ENCODE results near the gene PRKAR2B.
"Not testable (repeated sequence)": the region's sequence is repeated elsewhere in the genome, so short reads cannot be mapped to it uniquely, and the experiment has no call there.

PRKAR2B gene

DNA sequence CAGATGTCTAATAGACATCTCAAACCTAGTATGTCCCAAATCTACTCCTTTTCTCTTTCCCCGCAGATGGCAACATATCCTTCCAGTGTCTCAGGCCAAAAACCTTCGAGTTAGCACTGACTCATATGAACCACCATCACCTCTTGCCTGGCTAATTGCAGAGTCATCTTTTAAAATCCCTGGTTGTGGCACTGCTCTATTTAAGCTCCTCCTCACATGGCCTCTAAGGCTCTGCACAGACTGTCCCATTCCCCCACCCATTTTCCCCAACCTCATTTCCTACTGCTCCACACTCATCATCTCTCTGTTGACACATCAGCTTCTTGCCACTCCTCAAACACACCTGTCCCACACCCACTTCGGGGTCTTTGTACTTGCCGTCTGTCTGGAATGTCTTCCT lies 107.5 kb downstream of the PRKAR2B start:
- DNase-seq = no peak

DNA sequence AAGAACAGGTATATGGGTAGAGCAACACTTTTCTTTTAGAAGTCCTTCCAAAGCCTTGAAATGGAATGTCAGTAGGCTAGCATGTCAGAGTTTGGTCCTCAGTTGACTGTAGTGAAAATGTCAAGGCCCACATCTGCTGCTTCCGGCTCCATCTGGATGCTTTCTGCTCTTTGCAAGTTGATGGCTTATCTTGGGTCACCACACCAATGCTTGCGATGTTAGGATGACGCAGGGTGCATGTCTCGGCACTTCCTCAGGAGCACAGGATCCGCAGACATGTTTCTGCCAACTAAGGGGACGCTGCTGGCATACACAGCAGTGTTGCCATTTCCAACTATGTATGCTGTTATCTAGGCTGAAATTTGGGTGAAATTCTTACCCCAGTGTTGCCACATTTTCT lies 110.3 kb downstream of the PRKAR2B start:
- DNase-seq = no peak

- not testable (repeated sequence) for DNase-seq
Measured at GRCh38 chr7:107155726-107156125, 111.2 kb downstream of the PRKAR2B start.

GRCh38 chr7:107157091-107157490 lies 112.6 kb downstream of the PRKAR2B start:
- peak in 3 of 58 donors; percentile 1 to 13 (median 8) for DNase-seq

DNA sequence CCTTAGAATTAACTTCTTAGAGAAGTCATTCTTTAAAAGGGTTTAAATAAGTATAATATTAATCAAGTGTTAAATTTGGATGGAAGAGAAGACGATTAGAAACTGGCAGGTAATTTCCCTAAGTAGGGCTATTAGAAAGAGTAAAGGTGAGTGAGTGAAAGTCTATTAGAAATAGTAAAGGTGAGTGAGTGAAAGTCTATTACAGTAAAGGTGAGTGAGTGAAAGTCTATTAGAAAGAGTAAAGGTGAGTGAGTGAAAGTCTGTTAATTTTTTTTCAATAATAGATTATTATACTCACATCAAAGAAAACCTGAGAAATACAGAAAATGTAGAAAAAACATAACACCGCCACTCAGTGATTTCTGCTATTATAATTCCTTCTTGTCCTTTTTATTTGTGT lies 113.5 kb downstream of the PRKAR2B start:
- DNase-seq = no peak

GRCh38 chr7:107160389-107160788 lies 115.9 kb downstream of the PRKAR2B start:
- DNase-seq = no peak

DNA sequence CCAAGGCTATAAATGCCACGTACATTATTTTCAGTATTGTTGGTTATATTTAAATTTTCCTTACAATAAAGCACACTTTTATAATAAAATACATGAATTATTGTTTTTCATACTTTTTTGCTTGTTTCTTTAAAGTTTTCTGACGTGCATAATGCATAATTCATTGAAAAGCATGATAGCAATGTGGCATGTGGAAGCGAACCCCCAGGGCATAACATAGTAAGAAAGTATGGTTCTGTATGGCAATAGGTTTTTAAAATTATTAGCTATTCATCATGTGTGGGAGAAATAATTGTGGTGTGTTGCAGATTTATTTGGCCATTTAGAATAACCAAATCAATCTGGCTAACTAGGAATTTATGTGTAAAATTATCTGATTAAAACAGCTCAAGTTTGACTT lies 116.9 kb downstream of the PRKAR2B start:
- DNase-seq = no peak

- no peak for DNase-seq
Measured at GRCh38 chr7:107162475-107162874, 118.0 kb downstream of the PRKAR2B start.

DNA sequence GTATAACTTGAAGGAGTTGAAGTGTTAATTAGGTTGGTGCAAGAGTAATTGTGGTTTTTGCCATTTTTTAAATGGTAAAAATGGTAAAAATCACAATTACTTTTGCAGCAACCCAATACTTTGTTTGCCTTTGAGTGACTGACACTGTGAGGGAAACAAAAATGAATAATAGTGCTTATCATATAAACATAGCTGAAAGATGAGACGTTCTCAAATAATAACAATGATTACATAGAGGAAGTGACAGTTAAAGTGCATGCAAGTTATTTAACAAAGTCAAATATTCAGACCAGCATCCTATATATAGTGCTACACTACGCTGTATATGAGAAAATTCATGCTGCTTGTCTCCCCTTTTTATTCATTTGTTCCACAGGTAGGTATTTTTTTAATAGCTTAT lies 119.6 kb downstream of the PRKAR2B start:
- no peak for DNase-seq

GRCh38 chr7:107165341-107165740 lies 120.8 kb downstream of the PRKAR2B start:
- no peak for DNase-seq

GRCh38 chr7:107166736-107167426 lies 122.4 kb downstream of the PRKAR2B start:
- DNase-seq = no peak

DNA sequence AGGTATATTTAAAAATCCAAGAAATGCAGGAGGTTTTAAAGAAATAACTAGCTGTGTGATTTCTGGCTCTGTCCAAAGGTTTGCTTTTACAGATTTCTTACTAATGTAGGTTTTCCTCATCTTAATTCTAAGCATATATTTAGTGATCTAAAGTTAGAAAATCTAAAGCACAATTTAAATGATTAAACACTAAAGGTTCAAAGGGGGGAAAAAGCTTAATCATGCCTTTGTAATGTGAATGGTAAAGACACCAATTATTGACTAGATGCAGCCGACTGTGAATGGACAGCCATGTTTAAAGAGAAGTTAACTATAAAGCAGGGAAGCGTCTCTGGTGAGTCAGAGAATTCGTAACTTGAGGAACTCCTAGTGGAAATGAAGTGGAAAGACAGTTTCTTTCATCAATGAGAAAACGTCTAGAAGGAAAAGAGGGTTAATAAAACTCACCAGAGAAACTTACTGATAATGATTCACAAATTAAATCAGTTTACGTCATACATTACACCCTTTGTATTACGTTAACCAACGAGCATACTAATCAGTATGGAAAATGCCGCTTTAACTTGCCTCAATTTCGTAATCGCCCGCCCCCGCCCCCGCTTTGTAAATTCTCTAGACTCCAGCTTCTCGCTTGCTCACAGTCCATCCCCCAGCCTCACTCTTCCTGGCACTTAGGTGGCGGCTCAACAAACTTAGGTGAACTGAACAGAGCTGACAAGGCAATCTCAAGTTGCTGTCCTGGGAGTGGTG lies 123.2 kb downstream of the PRKAR2B start:
- peak in 27 of 58 donors; percentile 0 to 84 (median 71) for DNase-seq

- peak; percentile 89 to 100 (median 99) for DNase-seq
Measured at GRCh38 chr7:107168233-107169119, 124.0 kb downstream of the PRKAR2B start, which contains the start of gene HBP1. HBP1 (plus strand) TSS chr7:107169003; CDS start chr7:107179894, 10,891 bp downstream.

DNA sequence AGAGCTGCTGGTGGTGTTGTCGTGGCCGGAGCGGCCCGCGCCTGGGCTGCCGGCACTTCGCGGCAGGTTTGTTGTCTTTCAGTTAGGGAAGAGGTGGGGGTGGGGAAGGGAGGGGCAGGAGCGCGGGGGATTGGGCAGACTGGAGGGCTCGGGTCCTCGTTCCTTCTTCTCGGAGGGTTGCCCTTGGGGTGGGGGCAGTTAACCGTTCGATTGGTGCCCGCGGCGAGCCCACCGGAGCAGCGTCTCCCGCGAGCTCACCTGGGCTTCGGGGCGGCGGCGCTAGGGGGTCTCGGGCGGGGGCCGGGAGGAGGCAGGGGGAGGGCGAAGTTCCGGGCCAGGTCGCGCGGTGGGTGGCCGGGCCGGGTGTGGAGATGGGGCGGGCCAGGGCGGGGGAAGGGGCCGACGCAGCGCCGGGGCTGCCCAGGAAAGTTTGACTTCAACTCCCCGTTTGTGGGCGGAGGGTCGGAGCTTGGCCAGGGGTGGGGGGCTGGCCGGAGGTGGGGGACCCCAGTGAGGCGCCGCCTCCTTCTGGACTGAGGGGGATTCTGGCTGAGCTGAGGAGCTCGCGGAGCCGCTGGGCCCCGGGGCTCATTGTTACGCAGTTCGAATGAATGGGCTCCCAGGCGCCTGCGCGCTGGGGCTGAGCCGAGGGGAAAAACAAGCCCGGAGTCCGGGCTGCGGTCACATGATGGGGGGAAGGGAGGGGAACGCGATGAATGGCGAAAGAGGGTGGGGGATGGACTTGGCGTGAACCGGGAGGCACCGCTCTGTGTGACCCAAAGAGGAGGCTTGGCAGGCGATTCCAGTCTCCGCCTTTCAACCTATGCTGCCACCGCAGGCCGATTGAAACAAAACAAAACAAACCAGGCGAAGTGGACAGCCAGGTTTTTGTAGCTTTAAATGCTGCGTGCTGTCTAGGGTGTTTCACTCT lies 124.9 kb downstream of the PRKAR2B start:
- DNase-seq = peak; percentile 78 to 98 (median 96)

DNA sequence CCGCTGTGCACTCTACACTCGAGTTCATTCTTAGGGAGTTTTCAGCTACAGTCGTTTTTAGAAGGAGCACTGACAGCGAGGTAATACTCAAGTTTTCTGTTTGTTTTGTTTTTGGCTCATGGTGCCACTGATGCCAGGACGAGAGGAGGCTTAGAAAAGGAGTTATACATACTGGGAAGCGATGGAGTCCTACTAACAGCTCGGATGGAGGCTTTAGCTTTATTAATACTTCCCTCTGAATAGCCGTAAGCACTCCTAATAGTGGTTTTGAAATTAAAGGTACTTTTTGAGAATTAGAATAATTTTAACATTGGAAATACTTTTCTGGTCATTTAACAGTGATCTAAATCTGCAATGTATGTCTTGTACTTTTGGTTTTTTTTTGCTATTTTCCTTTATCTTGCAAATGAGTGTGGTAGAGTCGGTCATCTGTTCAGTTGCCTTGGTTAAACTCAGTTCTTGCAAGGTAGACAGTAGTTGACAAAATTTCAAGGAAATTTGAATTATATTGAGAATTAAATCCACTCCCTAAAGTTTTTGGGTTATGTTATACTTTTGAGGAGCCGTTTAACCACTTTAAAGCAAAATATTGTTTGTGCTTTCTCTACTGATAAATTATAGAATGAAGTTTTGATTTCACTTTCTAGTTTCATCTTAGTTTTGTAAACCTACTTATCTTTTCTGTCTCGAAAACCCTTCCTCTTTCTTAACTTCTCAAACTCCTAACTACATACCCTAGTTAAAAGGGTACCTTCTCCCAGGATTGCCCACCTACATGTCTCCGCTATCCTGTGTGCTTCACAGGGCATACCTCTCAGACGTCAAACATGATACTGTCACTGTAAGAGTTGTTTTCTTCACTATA lies 125.8 kb downstream of the PRKAR2B start:
- DNase-seq = no peak

- DNase-seq = no peak
Measured at GRCh38 chr7:107171496-107171895, 127.0 kb downstream of the PRKAR2B start.

DNA sequence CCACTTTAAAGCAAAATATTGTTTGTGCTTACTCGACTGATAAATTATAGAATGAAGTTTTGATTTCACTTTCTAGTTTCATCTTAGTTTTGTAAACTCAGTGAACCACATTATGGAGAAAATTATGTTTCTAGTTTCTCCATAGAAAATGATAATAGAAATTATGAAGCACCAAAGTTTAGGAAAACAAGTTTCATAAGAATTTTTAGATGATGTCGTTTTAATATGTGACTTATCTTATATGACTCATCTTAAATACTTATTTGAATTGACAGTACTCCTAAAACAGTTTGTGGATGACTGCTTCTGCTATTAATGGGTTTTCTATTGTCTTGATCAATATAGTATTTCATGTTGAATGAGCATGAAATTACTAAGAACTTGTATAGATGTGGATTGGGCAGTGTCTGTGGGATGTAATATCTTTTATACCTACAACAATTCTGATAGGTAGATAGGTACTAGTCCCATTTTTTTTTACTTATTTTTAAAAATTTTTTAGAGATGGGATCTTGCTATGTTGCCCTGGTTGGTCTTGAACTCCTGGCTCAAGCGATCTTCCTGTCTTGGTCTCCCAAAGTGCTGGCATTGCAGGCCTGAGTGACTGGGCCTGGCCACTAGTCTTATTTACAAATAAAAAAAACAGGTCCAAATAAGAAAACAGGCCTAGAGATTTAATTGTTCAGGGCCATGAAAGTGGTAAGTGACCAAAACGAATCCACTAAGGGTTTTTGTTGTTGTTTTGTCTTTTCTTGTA lies 127.9 kb downstream of the PRKAR2B start:
- DNase-seq = no peak

DNA sequence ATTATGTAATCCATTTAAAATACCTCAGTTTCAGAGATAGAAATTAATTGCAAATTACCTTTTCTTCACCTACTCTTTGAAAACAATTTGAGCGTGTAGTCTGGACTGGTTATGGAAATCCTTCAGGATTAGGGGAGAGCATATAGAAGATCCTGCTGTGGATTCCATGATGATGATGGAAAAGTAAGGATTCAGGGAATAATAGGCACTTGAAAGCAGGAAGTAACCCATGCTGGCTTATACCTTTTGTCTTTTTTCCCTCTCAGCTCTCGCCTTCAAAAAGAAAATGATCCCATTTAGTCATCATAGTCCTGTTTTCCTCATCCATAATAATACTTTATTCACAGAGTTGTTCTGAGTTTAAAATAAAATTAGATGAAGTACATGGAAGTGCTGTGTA lies 128.7 kb downstream of the PRKAR2B start:
- DNase-seq = no peak

Measured in anterior cingulate cortex (tissue), 58 donors.